GM12872 (cell line): ENCODE results near the gene PRDX2.

Experiments used
- TF ChIP-seq, protein P1 (sequence below): IDR thresholded peaks from 3 replicates; pipeline ENCODE4 v1.5.1; 2011; ENCODE audit warnings: low read depth, mild to moderate bottlenecking, low read length, moderate library complexity; ENCODE audit not compliant: insufficient read depth

Gene PRDX2

DNA sequence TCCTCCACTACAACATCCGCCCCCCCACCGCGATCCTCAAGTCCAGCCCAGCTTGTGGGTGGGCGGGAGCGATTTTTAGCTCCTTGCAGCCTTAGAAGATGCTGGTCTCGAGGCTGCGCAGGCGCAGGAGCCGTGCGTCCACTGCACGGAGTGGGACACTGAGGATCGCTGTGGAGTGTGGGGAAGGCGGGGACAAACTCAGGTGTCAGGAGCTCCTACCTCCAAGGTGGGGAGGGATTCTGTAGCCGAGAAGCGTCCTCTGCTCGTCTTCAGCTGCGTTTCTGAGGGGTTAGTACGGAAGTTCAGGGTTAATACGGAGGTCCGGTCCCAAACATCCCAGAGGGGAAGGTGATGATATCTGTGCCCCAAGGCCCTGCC, 33.0 kb upstream of the PRDX2 start, which contains the start of gene RTBDN:
RTBDN (minus strand) TSS at position 14 of the 378 bp plus-strand sequence. CDS start 4,600 bp downstream, outside the sequence.
- TF ChIP-seq, protein P1, sequence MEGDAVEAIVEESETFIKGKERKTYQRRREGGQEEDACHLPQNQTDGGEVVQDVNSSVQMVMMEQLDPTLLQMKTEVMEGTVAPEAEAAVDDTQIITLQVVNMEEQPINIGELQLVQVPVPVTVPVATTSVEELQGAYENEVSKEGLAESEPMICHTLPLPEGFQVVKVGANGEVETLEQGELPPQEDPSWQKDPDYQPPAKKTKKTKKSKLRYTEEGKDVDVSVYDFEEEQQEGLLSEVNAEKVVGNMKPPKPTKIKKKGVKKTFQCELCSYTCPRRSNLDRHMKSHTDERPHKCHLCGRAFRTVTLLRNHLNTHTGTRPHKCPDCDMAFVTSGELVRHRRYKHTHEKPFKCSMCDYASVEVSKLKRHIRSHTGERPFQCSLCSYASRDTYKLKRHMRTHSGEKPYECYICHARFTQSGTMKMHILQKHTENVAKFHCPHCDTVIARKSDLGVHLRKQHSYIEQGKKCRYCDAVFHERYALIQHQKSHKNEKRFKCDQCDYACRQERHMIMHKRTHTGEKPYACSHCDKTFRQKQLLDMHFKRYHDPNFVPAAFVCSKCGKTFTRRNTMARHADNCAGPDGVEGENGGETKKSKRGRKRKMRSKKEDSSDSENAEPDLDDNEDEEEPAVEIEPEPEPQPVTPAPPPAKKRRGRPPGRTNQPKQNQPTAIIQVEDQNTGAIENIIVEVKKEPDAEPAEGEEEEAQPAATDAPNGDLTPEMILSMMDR = no peak

DNA sequence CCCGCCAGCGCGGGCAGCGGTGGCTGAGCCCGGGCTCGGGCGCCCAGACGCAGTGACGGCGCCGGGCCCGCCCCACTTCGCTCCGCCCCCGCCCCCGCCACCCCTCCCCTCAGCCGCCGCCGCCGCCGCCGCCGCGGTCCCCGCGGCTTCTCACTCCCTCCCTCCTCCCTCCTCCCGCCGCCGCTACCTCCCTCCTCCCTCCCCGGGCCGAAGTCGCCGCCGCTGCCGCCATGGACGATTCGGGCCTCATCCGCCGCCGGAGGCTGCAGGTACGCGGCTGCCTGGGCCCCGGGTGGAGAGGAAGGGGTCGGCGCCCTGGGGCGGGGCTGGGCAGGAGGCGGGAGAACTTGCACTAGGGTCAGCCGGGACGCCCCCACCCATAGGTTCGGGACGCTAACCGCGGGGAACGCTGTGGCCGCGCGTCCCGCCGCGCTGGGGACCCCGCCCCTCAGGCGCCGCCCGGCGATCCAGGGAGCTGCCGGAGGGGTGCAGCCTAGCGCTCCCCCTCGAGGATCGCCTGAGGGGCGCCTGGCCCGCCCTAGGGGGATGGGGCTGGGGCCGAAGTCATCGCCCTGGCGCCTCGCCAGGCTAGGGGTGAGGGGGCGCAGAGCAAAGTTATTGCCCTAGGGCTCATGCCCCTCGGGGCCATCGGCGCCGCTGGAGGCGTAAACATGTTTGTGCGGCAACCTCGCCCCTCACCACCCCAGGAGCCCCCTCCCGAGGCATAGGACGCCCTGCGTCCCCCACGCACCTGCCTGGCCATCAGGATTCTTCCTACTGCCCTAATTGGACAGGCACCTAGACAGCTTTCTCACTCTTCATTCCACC, 32.4 kb upstream of the PRDX2 start:
- TF ChIP-seq, protein P1 = no peak

DNA sequence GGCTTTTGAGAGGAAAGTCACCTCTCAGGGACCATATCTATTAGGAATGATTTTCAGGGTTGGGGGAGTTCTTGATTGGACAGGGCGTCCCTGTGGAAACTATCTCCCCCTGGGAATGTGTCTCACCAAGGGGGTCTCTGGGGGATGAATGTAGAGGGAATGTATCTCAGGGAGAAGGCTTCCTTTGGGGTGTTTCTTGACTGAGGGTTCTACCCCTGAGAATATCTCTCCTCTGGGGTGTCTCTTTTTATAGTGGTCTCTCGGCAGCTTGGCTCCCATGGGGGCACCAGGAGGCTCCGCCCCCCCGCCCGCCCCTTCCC, 31.8 kb upstream of the PRDX2 start:
- TF ChIP-seq, protein P1 = no peak

DNA sequence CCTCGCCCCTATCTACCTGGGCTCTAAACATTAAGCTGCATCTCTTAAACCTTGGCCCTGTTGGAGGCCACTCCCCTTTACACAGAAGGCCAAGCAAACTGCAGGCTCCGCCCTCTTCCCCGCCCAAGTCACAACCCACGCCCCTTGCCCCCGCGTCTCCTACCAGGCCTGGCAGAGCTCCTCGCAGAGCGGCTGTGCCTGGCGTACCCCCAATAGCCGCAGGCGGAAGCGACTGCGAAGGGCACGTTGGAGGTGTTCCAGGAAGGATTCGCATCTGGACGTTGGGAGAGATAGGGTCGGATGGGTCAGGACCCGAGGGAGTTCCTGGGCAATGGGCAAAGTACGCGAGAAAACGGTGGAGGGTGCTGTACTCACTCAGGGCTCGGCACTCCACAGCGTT, 26.9 kb upstream of the PRDX2 start:
- TF ChIP-seq, protein P1 = no peak

DNA sequence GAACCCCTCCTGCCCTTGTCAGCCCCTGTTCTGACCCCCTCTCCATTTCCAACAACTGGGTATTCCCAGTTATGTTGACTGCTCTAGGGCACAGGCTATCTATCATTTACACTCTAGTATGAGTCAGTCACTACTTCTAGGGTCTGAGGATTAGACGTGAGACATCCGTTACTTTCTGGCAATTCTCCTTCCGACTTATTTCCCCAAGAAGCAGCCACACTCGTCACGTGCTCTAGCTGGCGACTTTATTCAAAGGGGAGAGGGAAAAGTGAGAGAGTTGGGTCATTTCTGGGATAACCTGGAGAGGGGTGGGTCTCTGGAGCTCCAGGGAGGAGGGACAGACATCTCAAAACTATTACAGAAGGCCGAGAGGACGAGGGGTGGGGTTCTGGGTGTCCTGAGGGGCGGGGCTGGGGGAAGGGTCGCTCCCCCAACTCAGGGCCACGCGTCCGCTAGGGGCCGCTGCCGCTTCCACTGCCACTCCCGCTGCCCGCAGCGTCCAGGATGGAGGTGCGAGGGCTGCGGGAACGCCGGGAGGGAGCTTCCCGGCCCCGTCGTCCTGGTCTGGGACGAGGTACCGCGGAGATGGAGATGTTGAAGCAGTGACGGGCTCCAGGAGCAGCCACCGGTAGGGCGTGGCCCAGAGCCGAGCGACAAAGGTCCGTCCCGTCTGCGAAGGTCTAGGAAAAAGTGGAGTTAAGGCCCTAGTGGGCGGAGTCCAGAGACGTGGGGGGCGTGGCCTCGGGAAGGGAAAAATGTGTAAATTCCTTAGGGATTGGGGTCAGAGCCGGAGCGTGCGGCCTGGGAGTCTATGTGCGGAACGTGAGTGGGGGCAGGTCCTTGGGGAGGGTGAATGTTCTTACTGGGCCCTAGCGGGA, 23.9 kb upstream of the PRDX2 start:
- TF ChIP-seq, protein P1 = peak; percentile 54

DNA sequence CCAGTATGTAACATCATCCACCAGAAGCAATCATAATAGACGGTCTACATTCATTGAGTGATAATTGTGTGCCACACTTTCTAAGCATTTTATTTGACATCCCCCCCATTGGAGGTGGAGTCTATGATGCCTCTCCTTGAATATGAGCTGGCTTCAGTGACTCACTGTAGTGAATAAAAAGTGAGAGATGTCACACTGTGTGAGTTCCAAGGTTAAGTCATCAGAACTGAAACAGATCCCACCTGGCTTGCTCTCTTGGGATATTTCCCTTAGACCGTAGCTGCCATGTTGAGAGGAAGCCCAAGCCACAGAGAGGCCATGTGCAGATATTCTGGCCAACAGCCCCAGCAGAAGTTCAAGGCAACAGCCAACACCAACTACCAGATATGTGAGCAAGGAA, 20.2 kb upstream of the PRDX2 start:
- TF ChIP-seq, protein P1 = no peak

DNA sequence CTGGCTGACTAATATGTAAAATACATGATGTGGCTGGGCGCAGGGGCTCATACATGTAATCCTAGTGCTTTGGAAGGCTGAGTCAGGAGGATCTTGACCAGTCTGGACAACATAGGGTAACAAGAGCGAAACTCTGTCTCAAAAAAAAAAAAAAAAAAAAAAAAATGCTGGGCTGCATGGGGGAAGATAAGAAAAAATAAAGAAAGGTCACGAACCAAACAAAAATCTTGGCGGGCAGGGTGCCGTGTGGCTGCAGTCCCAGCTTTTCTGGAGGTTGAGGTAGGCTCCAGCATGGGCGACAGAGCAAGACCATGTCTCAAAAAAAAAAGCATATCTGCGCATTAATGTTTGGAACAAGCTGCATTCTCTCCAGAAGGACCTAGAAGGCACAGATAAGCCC, 13.5 kb upstream of the PRDX2 start:
- TF ChIP-seq, protein P1 = no peak
